TTC549 (cell line): Measurements from ENCODE around the gene SAMD10.
"Not testable (repeated sequence)": the region's sequence is repeated elsewhere in the genome, so short reads cannot be mapped to it uniquely, and the experiment has no call there.

Experiments
- FAIRE-seq: peaks from 2 replicates; lab custom pipeline; 2012; peaks lifted over from hg19 to GRCh38; lab: Jason Lieb, UNC

Gene SAMD10

DNA sequence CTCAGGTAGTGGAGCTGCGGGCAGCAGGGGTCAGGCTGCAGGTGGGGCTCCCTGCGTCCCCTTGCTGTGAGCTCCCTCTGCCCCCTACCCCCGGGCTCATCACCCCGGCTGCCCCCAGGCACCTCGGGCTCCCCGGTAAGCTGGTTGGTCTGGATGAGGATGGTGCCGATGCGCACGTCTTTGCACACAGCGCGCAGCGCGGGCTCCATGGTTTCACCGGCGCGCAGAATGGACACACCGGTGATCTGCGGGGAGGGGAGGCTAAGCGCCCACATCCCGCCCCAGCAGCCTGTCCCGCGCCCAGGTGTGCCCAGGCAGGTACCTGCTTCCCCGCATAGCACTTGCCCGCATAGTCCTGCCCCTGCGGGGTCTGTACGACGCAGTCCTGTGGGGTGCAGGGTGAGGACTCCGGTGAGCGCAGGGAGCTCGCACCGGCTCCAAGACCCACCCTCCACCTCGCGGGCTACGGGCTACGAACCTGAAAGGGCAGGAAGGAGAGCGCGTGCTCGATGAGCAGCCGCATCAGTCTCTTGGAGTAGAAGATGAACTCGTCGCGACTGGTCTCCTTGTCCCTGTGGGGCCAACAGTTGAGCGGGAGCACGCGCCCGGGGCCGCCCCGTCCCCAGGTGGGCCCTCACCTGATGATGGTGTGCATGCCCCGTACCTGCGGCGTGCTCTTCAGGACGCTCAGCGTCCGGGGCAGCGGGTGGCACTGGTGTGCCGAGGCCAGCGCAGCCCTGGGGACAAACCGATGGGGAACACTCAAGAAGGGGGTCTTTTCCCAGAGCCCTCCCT, 38.8 kb downstream of the SAMD10 start:
- FAIRE-seq, result no peak

DNA sequence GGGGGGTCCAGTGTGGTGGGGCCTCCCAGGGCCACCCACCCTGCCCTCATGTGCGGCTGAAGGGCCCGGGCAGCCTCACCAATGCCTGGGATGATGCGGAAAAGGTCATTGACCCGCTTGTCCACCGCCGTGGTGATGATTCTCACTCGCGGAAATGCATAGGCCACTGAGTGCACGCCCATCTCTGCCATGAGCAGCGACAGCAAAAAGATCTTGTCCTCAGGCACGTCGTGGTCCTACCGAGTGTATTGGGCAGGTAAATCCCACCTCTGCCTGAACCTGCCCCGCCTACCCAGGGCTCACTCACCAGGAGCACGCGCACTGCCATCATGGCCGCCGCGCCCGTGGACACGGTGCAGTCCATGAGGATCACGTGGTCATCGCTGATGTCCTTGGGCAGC, 39.4 kb downstream of the SAMD10 start:
- FAIRE-seq, result no peak

DNA sequence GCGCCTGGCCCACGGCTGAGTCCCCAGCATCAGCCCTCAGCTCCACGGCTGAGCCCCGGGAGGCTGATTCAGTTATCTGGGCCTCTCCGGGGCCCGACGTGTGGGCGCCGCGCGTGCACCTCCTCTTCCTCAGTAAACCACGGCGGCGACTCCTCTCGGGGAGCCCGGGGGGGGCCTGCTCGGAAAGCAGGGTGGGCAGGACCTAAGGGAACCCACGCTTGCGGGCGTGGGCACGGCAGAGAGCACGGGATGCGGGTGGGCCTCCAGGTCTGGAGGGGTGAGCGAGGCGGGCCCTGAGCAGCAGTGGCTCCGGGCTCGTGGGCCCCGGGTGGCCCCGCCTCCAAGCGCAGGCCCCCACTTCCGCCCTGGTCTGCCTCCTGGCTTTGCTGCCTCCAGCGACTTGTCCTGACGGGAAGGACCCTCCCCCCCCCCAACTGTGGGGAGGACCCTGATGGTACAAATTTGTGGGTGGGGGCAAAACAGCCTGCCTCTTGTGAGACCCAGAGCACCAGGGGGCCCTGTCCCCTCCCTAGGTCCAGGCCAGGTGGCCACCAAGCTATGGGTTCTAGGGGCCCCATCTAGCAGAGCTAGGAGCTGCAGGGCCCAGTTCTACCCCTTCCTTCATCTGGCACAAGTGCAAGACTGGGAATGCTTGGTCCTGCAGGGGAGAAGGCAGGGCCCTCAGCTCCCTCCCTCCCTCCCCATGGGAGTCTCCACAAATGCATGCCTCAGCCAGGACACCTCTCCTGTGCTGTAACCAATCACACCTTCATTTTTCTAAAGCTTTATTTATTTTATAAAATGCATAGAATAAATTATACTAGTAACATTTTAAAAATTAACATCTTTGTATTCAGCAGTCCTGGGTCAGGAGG, 40.1 kb downstream of the SAMD10 start:
- FAIRE-seq, result no peak

DNA sequence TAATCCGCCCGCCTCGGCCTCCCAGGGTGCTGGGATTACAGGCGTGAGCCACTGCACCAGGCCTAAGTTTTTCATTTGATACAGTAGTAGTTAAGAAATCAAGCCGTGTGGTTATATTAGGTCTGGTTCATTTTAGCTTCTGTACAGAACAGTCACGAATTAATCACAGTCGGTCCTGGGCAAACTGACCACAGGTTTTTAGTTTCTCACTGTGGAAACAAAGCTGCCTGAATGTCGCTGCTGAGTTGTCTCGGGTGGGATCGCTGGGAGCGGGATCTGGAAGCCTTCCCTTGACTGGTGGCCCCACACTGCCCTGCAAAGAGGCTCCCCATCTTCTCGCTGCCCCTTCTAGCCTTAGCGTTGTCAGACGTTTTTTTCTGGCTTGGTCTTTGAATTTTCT, 41.8 kb downstream of the SAMD10 start:
- FAIRE-seq, result no peak

DNA sequence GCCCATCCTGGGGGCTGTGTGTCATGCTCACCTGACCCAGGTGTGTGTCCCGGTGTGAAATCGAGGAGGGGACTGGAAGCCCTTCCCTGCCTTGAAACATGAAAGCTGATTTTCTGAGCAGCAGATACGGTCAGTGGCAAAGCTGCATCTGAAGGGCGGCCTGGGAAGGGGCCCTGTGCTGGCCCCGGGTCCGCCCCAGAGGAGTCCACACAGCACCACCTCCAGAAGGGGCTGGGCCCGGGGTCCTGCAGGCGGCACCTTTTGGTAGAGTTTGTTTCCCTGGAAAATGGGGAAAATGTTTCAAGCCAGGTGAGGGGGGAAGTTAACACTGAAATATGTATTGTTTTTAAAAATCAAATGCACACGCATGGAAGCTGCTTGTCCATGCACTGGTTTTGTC, 44.0 kb downstream of the SAMD10 start:
- no peak for FAIRE-seq

DNA sequence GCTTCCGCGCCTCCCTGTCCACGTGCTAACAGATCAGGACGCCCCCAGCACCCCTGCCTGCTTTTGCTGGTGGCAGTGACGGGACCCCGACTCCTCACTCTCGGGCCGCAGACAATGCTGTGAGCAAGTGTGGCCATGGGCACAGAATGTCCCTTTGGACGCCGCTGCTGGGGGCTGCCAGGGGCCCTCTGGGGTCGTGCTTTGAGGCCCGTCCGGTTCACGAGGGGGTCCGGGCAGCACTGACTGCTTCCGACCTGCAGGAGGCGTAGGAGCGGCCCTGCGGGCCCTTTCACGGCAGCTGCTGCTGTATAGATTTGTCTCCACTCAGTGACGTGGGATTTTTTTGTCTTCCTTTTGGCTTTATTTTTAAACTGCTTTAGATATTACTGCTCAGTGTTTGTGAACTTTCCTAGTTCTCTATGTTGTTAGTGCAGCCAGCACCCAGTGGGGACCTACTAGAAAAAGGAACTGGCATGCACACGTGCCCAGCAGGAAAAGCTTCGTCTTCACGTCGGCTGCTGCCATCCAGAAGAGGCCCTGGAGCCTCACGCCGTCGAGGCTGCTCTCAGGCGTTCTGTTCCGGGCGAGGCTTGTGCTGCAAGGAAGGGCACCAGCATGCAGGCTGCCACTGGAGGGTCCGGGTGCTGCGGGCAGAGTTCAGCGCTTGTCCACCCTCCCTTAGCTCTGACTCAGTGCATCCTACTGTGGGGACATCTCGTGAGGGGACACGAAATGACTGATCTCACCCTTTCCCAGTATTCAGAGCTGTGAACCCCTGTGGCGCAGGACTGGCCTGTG, 45.0 kb downstream of the SAMD10 start:
- FAIRE-seq, result no peak

DNA sequence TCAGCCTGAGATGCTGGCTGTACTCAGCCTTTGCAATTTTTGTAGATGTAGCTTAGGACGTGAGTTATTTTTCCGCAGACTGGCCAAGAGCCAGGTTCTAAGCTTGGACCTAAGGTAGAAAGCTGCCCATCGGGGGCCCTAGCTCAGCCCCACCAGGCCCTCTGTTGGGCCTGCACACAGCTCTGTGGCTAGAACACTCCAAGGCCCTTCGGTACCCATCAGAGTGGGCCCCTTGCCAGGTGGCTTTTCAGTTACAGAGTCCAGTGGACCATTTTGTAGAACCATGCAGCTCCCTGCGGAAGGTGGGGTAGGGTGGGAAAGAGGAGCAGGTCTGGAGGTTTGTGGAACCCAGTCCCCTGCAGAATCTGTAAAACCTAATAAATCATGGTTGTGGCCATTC, 45.8 kb downstream of the SAMD10 start:
- FAIRE-seq, result no peak

DNA sequence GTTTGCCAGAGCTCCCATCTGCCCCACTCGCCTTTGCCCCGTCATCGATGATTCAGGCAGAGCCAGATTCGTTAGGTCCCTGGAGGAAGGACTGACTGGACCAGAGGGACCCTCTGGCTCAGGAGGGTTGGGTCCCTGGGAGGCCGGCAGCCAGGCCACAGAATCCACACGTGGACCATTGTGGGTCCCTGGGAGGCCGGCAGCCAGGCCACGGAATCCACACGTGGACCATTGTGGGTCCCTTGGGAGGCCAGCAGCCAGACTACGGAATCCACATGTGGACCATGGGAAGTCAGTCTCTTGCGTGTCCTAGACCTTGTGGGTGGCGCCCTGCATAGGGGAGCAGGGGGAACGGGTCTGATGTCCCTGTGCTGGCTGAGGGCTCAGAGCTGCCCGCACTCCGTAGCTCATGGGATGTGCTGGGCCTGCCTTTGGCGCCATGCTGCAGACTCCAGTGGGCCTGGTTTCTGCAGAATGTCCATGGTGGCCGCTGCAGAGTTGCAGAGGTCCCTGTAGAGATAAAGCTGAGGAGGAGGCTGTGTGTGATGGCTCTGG, 46.8 kb downstream of the SAMD10 start:
- FAIRE-seq, result no peak

DNA sequence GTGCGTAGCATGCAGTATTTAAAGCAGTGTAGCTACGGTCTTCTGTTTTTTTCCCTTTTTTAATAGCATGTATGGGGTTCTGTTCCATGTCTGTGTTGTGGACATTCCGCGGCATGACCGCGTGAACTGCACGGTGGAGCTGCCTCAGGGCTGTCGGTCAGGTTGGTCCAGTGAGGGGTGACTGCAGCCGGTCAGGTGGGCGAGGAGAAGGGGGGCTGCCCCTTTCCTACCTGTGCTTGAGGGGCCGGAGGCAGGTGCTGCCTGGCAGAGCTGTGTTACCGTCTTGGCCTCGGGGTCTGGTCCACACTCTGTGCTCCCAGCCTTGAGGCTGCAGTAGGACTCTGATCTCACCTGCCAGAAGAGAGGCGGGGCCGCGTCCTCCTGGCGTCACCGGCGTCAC, 47.7 kb downstream of the SAMD10 start:
- no peak for FAIRE-seq

DNA sequence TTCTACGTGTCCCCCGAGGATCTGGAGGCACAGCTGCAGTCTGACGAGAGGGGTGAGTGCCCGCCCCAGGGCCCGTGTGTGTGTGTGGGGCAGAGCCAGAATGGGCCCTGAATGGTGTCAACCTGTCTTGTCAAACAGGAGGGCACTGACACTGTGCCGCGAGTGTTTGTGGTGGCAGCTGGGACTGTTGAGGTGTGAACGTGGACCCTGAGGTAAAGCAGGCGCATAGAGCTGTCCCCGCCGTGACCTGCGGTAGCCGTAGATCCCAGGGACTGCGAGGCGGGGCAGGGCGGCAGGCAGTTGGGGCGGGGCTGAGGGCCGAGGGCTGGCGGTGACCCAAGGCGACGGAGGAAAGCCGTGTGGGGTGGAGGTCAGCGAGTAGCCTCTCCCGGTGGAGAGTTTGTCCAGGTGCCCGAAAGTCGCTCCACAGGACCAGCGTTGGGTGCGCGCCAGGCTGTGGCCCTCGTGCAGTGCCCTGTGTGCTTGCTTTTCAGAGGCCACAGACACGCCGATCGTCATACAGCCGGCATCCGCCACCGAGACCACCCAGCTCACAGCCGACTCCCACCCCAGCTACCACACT, 48.4 kb downstream of the SAMD10 start:
- FAIRE-seq, result no peak

DNA sequence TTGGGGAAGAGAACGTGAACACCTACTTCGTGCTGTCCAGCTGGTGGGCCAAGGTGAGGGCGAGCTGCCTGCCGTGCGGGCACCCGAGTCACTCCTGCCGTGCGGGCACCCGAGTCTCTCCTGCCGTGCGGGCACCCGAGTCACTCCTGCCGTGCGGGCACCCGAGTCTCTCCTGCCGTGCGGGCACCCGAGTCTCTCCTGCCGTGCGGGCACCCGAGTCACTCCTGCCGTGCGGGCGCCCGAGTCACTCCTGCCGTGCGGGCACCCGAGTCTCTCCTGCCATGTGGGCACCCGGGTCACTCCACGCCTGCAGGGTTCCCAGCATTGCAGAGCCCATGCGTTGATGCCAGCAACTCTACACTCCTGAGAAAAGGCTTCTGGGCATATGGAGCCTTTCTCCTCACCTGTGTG, 50.0 kb downstream of the SAMD10 start:
- not testable (repeated sequence) for FAIRE-seq

DNA sequence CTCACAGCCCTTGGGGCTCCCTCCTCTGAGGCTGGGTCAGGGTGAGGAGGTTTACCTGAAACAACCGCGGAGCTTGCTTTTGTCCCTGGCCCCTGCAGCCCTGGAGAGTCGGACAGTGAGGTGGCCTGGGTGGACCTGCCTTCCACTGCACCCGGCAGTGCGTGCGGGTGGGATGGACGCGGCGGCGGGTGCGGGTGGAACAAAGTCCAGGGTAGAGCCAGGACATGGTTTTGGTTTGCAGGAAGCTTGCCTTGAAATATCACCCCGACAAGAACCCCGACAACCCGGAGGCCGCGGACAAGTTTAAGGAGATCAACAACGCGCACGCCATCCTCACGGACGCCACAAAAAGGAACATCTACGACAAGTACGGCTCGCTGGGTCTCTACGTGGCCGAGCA, 50.4 kb downstream of the SAMD10 start:
- no peak for FAIRE-seq

DNA sequence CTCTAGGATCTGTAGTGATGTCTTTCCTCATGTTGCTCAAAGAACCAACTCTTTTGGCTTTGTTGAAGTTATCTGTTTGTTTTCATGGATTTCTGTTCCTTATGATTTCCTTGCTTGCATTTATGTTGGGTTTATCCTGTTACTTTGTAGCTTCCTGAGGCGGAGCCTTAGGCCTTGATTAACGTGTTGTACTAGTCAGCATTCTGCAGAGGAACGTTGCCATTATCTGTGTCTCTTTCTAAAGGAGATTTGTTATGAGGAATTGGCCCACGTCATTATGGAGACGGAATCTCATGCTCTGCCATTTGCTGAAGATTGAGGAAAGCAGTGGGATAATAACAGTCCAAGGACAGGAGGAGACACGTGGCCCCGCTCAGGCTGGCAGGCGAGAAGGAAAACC, 53.1 kb downstream of the SAMD10 start:
- FAIRE-seq, result no peak

DNA sequence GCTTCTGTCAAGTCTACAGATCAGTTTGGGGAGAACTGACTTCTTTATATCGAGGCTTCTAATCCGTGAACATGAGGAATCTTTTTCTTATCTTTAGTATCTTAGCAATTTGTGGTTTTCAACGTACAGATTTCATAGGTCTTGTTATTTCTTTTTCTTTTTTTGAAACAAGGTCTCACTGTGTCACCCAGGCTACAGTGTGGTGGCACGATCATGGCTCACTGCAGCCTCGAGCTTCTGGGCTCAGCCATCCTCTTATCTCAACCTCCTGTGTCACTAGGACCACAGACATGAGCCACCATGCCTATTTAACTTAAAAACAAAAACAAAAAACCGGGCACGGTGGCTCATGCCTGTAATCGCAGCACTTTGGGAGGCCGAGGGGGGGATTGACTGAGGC, 55.2 kb downstream of the SAMD10 start:
- no peak for FAIRE-seq
